ENCODE data around the gene CD69. TPM values are rescaled to one million over a fixed set of nuclear protein-coding genes. Genes with fewer than 3 reads are reported as not detected.
"Not testable (repeated sequence)": the region's sequence is repeated elsewhere in the genome, so short reads cannot be mapped to it uniquely, and the experiment has no call there.

The CD69 gene
- polyA plus RNA-seq, 5 donors, result 3.9 to 6.0 (median 4.9) TPM

- DNase-seq, result peak in 1 of 2 donors; percentile 25
These were observed 39.2 kb downstream of the CD69 start for GRCh38 chr12:9721394-9722092.

GRCh38 chr12:9719790-9720189 is 40.9 kb downstream of the CD69 start:
- DNase-seq, result no peak

- DNase-seq, result no peak
These were observed 41.7 kb downstream of the CD69 start for GRCh38 chr12:9718968-9719367.

GRCh38 chr12:9717070-9717925 is 43.4 kb downstream of the CD69 start:
- DNase-seq, result no peak

GRCh38 chr12:9713032-9713558 is 47.6 kb downstream of the CD69 start:
- DNase-seq, result not testable (repeated sequence)

GRCh38 chr12:9711664-9712063 is 49.0 kb downstream of the CD69 start:
- no peak for DNase-seq

- no peak for DNase-seq
These were observed 49.9 kb downstream of the CD69 start for GRCh38 chr12:9710584-9711375.

GRCh38 chr12:9708853-9709252 is 51.8 kb downstream of the CD69 start:
- DNase-seq, result no peak

GRCh38 chr12:9707864-9708808 is 52.6 kb downstream of the CD69 start:
- DNase-seq, result peak in 1 of 2 donors; percentile 27

GRCh38 chr12:9707356-9707755 is 53.3 kb downstream of the CD69 start:
- no peak for DNase-seq

GRCh38 chr12:9706086-9706685 is 54.5 kb downstream of the CD69 start:
- no peak for DNase-seq

GRCh38 chr12:9704561-9704960 is 56.1 kb downstream of the CD69 start:
- not testable (repeated sequence) for DNase-seq

Other genes with a start within 250 kb of the CD69 start
- gene KLRB1, start 153.0 kb downstream of the CD69 start, polyA plus RNA-seq (ENCODE audit: insufficient read depth in 1 of 5, insufficient read length in 5 of 5, low replicate concordance in 1 of 5), result 1 to 10 TPM; 2.1 to 4.4 (median 2.9) TPM
- gene CLEC2D, start 91.2 kb downstream of the CD69 start, polyA plus RNA-seq (ENCODE audit: insufficient read depth in 1 of 5, insufficient read length in 5 of 5, low replicate concordance in 1 of 5), result 10 to 100 TPM; 23.8 to 37.3 (median 30.9) TPM
- gene CLECL1, start 27.8 kb downstream of the CD69 start, polyA plus RNA-seq (ENCODE audit: insufficient read depth in 1 of 5, insufficient read length in 5 of 5, low replicate concordance in 1 of 5), result under 1 TPM; 0.24 to 0.68 (median 0.47) TPM
- gene KLRF1, start 66.6 kb upstream of the CD69 start, polyA plus RNA-seq (ENCODE audit: insufficient read depth in 1 of 5, insufficient read length in 5 of 5, low replicate concordance in 1 of 5), result 1 to 10 TPM in 4 of 5 donors, under 1 TPM in 1; 0.85 to 2.5 (median 1.1) TPM
- gene CLEC2B, start 108.5 kb upstream of the CD69 start, polyA plus RNA-seq (ENCODE audit: insufficient read depth in 1 of 5, insufficient read length in 5 of 5, low replicate concordance in 1 of 5), result 10 to 100 TPM; 19.3 to 39.0 (median 24.1) TPM
- gene KLRF2, start 120.6 kb upstream of the CD69 start, polyA plus RNA-seq (ENCODE audit: insufficient read depth in 1 of 5, insufficient read length in 5 of 5, low replicate concordance in 1 of 5), result not detected
- gene CLEC2A, start 171.5 kb upstream of the CD69 start, polyA plus RNA-seq (ENCODE audit: insufficient read depth in 1 of 5, insufficient read length in 5 of 5, low replicate concordance in 1 of 5), result not detected
- gene CLEC12A, start 210.5 kb upstream of the CD69 start, polyA plus RNA-seq (ENCODE audit: insufficient read depth in 1 of 5, insufficient read length in 5 of 5, low replicate concordance in 1 of 5), result 1 to 10 TPM in 3 of 5 donors, under 1 TPM in 2; 0.55 to 2.1 (median 1.2) TPM
- 1 to 10 TPM; 1.3 to 3.0 (median 2.5) TPM for gene CLEC1B, start 238.2 kb upstream of the CD69 start, polyA plus RNA-seq (ENCODE audit: insufficient read depth in 1 of 5, insufficient read length in 5 of 5, low replicate concordance in 1 of 5)
- gene CLEC12B, start 249.7 kb upstream of the CD69 start, polyA plus RNA-seq (ENCODE audit: insufficient read depth in 1 of 5, insufficient read length in 5 of 5, low replicate concordance in 1 of 5), result under 1 TPM in 4 of 5 donors, not detected in 1; 0.07 to 0.42 (median 0.29) TPM

Measured in right lung (tissue), 5 donors.